ENCODE data around the gene WWOX. TPM values are rescaled to one million over a fixed set of nuclear protein-coding genes. Genes with fewer than 3 reads are reported as not detected.

The WWOX gene
- total RNA-seq, 6 experiments from 2014 or later = 0.46 to 3.4 (median 1.3) TPM

Other genes with a start within 250 kb of the WWOX start
- not detected for gene CLEC3A, start 77.1 kb upstream of the WWOX start, total RNA-seq (2021; fragmentation: NEBNext Ultra II Directional; extraction: Animal tissue kit (Norgen Biotek cat#: 25700))